GM18517 (cell line): ENCODE data around the gene FNIP1.
"Not testable (repeated sequence)": the region's sequence is repeated elsewhere in the genome, so short reads cannot be mapped to it uniquely, and the experiment has no call there.

ENCODE experiments used
- ATAC-seq: cut with Tn5 transposase; IDR thresholded peaks from one replicate; pipeline ENCODE4 v1.9.1; 2021; ENCODE audit warnings: mild to moderate bottlenecking, moderate library complexity; ENCODE audit not compliant: unreplicated experiment

FNIP1 gene

GRCh38 chr5:131787736-131788135 lies 9.1 kb downstream of the FNIP1 start:
- ATAC-seq, result no peak

- ATAC-seq, result no peak
Observed at GRCh38 chr5:131786900-131787692, 9.7 kb downstream of the FNIP1 start.

- ATAC-seq, result no peak
Observed at GRCh38 chr5:131786036-131786435, 10.8 kb downstream of the FNIP1 start.

GRCh38 chr5:131783874-131784273 lies 12.9 kb downstream of the FNIP1 start:
- no peak for ATAC-seq

- ATAC-seq, result no peak
Observed at GRCh38 chr5:131783357-131783756, 13.5 kb downstream of the FNIP1 start.

GRCh38 chr5:131782717-131783116 lies 14.1 kb downstream of the FNIP1 start:
- ATAC-seq, result no peak

- not testable (repeated sequence) for ATAC-seq
Observed at GRCh38 chr5:131778141-131778540, 18.7 kb downstream of the FNIP1 start.

GRCh38 chr5:131776450-131776849 lies 20.4 kb downstream of the FNIP1 start:
- no peak for ATAC-seq

GRCh38 chr5:131774652-131775367 lies 22.0 kb downstream of the FNIP1 start:
- ATAC-seq, result no peak

- no peak for ATAC-seq
Observed at GRCh38 chr5:131773805-131774204, 23.0 kb downstream of the FNIP1 start.

- ATAC-seq, result no peak
Observed at GRCh38 chr5:131771692-131772091, 25.1 kb downstream of the FNIP1 start.

- no peak for ATAC-seq
Observed at GRCh38 chr5:131769961-131770360, 26.9 kb downstream of the FNIP1 start.

GRCh38 chr5:131769336-131769735 lies 27.5 kb downstream of the FNIP1 start:
- no peak for ATAC-seq

- no peak for ATAC-seq
Observed at GRCh38 chr5:131767891-131768290, 28.9 kb downstream of the FNIP1 start.

GRCh38 chr5:131766689-131767088 lies 30.1 kb downstream of the FNIP1 start:
- no peak for ATAC-seq

- ATAC-seq, result no peak
Observed at GRCh38 chr5:131765261-131765660, 31.6 kb downstream of the FNIP1 start.

GRCh38 chr5:131763968-131764367 lies 32.8 kb downstream of the FNIP1 start:
- no peak for ATAC-seq

GRCh38 chr5:131760793-131761192 lies 36.0 kb downstream of the FNIP1 start:
- no peak for ATAC-seq

- no peak for ATAC-seq
Observed at GRCh38 chr5:131759704-131760103, 37.1 kb downstream of the FNIP1 start.

- ATAC-seq, result peak; percentile 43
Observed at GRCh38 chr5:131758520-131758900, 38.3 kb downstream of the FNIP1 start.

- ATAC-seq, result peak; percentile 55
Observed at GRCh38 chr5:131757830-131758519, 38.8 kb downstream of the FNIP1 start.

GRCh38 chr5:131756942-131757341 lies 39.9 kb downstream of the FNIP1 start:
- ATAC-seq, result no peak
